Head of caudate nucleus (tissue), 42 donors: Measurements from ENCODE around the gene CTSZ.

Experiments
- DNase-seq, 42 donors: peaks; one replicate each; pipeline versions ENCODE4 v3.0.0 to v3.0.0-alpha.2; 2020 to 2021; ENCODE audit warnings: mixed read lengths in 7 of 42
- intact Hi-C: fragments of 100-400 bp; cut with DNase I; formaldehyde crosslinking; loops from one replicate; pipeline ENCODE4 v1.15.0; 2022

CTSZ gene

DNA sequence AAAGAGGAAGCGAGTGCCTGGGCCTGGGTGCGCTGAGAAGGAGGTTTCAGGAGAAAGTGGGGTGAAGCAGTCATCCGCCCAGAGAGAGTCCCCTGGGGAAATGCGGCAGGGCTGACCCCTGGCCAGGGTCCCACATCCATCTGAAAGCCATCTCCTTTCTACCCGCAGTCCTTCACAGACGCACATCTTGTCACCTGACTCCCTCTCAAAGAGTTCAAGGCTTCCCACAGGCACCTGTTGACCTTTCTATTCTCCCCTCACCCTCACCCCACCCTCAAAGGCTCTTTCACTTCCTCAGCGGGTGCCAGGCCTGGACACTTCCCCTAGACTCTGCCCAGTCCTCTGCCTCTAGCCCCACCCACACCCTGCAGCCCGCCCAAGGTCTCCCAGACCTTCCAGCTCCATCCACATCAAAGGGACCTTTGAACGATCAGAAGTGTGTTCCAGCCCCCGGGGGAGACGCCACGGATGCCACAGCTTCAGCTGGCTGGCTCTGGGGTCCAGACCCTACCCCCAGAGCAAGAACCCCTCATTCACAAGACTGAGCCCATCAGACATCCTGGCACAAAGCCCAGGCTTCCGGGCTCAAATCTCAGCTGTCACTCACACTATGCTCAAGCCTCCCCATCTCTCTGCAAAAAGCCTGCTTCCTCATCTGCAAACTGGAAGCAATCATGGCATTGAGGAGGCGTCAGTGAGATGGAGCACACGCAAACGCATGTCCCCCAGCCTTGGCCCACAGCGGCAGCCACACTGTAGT lies 2.1 kb downstream of the CTSZ start:
- intact Hi-C loops, result no loop called here
- peak in 22 of 42 donors; percentile 20 to 60 (median 39) for DNase-seq

DNA sequence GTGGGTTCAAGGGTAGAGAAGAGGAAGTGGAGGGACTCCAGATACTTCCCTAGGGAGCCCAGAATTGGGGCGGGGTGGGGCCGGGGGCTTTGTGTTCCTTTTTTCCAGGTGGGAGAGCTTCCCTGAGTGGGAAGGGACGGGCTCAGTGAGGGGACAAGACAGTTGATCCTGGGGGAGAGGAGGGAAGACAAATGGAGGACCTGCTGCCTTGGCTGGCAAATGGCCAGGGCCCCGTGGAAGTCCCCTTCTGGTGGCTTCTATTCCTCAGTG lies 2.6 kb downstream of the CTSZ start:
- intact Hi-C loops, result no loop called here
- peak in 11 of 42 donors; percentile 31 to 60 (median 39) for DNase-seq

DNA sequence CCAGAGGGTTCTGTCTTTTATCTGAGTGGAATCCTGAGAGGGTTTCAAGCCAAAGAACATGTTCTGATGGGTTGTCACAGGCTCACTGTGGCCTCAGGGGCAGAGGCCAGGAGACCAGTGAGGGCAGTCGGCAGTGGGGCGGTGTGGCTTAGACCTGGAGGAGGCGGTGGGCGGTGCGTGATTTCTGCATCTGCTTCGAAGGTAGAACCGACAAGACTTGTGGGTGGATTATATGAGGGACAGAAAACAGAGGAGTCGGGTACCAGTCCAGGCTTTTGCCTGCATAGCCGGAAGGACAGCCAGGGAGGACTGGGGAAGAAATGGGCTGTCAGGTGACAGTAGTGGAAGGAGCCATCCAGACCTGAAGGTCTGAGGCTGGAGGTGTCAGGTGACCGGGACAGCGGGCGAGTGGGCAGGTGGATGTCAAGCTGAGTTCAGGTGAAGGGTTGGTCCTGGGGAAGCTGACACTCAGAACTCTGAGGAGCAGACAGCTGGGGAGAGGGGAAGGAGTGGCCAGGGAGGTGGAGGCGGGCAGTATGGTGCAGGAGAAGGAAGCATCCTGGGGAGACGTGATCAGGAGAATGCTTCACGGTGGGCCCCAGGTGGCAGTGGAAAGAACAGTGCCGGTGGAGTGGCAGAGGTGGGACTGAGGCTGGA lies 3.1 kb downstream of the CTSZ start:
- intact Hi-C loops, result no loop called here
- DNase-seq, result peak in 1 of 42 donors; percentile 13

DNA sequence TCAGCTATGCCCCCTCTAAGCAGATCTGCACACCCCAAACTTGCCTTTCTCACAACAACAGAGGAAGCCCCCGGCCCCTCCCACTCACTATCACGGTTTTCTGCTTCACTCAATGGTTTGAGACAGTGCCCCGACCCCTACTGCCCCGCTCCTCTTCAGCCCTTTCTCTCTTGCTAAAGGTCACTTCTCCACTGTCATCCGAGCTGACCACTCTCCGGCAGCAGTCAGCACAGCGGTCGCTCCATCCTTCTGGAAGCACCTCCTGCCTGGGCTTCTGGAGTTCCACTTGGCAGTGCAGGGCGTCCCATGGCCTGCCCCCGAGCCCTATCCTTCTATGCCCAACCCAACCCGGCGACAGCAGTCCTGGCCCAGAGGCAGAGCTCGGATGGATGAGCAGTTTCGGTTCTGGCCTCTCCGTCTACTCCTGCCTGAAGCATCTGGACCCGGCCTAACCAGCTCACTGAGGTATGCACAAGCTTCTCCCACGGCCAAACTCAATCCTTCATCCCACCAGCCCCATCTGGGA lies 4.1 kb downstream of the CTSZ start:
- intact Hi-C loops, result no loop called here
- peak in 1 of 42 donors; percentile 14 for DNase-seq

- peak in 1 of 42 donors; percentile 18 for DNase-seq
These were observed 4.7 kb downstream of the CTSZ start for GRCh38 chr20:59002388-59002787.

DNA sequence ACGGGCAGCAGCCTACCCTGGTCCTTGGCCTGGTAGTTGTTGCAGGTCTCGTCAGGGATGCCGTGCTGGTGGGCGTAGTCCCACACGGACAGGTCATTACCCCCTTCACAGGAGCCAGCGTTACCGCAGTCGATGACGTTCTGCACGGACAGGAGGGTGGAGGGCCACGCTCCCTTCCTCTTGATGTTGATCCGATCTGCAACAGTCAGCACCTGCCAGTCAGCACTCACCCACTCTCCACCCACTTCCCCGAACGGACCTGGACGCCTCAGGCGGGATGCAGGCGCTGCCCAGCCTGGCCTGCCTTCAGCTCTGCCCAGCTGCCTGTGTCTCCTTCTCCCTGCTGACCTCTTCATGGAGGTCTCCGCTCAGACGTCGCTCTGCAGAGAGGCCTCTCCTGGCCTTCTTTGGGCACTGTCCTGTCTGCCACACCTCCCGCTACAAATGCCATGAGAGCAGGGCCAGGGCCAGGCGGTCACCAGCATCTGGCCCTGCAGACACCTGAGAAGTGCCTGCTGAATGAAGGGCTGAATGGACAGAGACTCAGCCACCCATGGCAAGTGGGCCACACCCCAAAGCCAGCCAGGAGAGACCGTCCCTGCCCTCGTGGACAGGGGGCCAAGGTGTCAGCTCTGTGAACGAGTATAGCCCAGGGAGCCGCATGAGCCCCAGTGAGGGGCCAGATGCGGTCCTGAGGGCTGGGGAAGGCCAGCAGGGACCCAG lies 5.4 kb downstream of the CTSZ start:
- intact Hi-C loops, result no loop called here
- peak in 1 of 42 donors; percentile 19 for DNase-seq

More at GRCh38 chr20:59002388-59002787, 4.7 kb downstream of the CTSZ start:
- intact Hi-C loops, result no loop called here

- peak in 1 of 42 donors; percentile 12 for DNase-seq
- intact Hi-C loops, result no loop called here
These were observed 6.0 kb downstream of the CTSZ start for GRCh38 chr20:59001068-59001448.

DNA sequence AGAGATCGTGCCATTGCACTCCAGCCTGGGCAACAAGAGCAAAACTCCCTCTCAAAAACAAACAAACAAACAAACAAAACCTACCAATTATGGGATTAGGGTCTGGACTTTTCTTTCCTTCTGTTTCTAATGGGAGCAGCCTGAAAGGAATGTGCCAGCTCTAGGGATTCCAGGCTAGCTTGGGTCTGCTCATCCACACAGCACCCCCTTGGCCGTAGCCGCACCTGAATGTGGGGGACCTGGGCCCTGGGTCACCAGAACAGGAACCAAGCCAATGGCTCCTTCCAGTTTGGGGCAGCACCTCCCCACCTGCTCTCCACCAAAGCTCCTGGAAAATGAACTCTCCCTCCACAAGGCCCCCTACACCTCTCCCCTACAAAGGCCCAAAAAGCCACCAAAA lies 6.7 kb downstream of the CTSZ start:
- DNase-seq, result no peak
- intact Hi-C loops, result no loop called here

DNA sequence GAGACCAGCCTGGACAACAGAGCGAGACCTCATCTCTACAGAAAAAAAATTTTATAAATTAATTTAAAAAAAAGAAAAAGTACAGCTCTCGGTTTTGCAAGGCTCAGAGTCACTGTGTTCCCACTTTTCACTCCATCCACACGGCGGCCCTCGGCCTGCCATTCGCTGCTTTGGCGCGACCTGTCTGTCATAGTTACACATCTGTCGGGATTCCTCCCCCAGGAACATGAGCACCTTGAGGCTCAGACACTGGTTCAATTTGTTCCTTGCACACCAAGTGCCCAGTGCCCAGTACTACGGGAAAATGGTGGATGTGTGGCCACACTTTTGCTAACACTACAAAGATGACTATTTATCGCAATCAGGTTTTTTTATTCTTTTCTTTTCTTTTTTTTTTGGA lies 8.4 kb downstream of the CTSZ start:
- intact Hi-C loops, result no loop called here
- peak in 1 of 42 donors; percentile 8 for DNase-seq

- intact Hi-C loops, result no loop called here
These were observed 9.8 kb downstream of the CTSZ start for GRCh38 chr20:58997141-58997770.

GRCh38 chr20:58996226-58996611 lies 10.8 kb downstream of the CTSZ start:
- intact Hi-C loops, result no loop called here
- peak in 2 of 42 donors; percentile 9 to 26 for DNase-seq

More at GRCh38 chr20:58997141-58997770, 9.8 kb downstream of the CTSZ start:
- peak in 2 of 42 donors; percentile 12 to 26 for DNase-seq

- DNase-seq, result peak in 1 of 42 donors; percentile 14
- intact Hi-C loops, result no loop called here
These were observed 11.4 kb downstream of the CTSZ start for GRCh38 chr20:58995461-58996225.

DNA sequence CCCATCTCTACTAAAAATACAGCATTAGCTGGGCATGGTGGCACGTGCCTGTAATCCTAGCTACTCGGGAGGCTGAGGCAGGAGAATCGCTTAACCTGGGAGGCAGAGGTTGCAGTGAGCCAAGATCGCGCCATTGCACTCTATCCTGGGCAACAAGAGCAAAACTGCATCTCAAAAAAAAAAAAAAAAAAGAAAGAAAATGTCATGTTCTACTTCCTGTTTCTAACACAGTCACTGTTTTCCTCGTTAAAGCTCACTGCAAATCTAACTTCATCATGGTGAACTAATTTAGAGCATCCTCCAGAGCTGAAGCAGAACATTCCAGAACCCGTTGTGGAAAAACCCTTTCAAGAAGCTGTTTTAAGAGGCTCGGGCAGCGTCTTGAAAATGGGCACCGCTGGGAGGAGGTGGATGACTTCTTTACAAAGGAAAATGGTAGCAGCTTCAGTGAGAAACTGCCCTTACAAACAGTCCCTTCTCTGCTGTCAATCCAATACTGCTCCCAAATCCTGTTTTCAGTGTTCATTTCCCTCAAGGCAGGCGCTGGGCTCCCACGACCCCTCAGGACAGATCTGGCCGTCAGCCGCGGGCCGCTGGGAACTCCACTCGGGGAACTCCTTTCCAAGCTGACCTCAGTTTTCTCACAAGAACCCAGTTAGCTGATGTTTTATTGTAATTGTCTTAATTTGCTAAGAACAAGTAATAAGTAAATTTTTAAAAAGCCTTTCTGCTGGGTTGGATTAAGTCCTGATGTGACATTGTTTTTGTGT lies 12.5 kb downstream of the CTSZ start:
- intact Hi-C loops, result no loop called here
- peak in 1 of 42 donors; percentile 11 for DNase-seq

- DNase-seq, result peak in 6 of 42 donors; percentile 3 to 33 (median 16)
- intact Hi-C loops, result no loop called here
These were observed 13.5 kb downstream of the CTSZ start for GRCh38 chr20:58993332-58994248.

DNA sequence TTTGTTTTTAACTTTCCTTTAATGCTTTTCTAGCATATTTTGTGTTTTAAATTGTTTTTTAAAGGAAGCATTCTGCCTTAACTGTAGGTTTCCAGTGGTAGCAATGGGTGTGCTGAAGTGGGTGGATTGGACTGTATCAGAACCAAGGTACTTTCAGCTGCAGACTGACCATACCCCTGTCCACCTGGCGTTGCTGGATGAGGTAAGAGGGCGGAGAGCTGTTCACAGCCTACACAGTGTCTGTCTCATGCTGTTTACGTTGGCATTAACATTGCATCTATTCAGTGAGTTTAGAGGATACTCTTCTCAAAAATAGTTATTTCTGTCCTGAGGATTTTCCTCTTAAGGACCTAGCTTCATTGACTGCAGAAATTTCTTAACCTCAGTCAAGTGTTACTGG lies 14.1 kb downstream of the CTSZ start:
- intact Hi-C loops, result no loop called here
- peak in 3 of 42 donors; percentile 1 to 4 (median 2) for DNase-seq

- DNase-seq, result peak in 4 of 42 donors; percentile 6 to 35 (median 20)
- intact Hi-C loops, result no loop called here
These were observed 15.3 kb downstream of the CTSZ start for GRCh38 chr20:58991715-58992114.
